HEK293T (cell line): ENCODE data around the gene PRDM15.

Experiments used
- HDGF ChIP-seq: fragments of 450-650 bp; IDR thresholded peaks from 2 replicates; pipeline ENCODE4 v1.6.1; 2017; ENCODE audit warnings: antibody characterized with exemption, borderline replicate concordance
- SP1 ChIP-seq: fragments of 450-650 bp; IDR thresholded peaks from 2 replicates; pipeline ENCODE4 v1.6.1; 2017
- TARDBP ChIP-seq: fragments of 450-650 bp; IDR thresholded peaks from 2 replicates; pipeline ENCODE4 v1.6.1; 2016
- ZNF384 ChIP-seq: fragments of 450-650 bp; IDR thresholded peaks from 2 replicates; pipeline ENCODE4 v1.6.1; 2016

DNA sequence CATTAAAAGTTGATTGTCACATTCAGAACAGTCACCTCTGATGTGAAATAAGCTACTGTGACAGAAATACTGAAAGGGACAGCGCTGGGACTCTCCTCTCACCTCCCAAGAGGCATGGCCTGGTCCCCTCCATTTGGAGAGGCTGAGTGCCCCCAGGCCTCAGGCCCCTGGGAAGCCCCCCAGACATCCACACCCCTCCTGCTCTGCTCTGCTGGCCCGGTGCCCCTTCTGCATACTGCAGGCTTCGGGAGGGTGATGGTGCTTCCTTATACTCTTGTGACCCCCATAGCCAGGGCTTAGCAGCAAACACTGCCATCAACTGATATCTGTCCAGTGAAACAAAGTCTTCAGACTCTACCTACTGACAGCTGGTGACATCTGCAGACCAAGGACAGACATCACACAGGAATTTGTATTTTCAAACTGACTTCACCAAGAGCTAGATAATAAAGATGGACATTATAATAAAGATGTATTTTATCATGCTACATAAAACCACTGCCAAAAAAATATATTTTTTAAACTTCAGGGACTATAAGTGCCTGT lies 37.8 kb upstream of the PRDM15 start:
- TF ChIP-seq ZNF384 (no peak), TARDBP (no peak), HDGF (no peak), SP1 (no peak)
